K562 (cell line): Measurements from ENCODE around the gene WDR18. TPM values are rescaled to one million over a fixed set of nuclear protein-coding genes. Genes with fewer than 3 reads are reported as not detected.

Experiments used
- BACH1 ChIP-seq: fragments of 200-800 bp; sonication (Bioruptor generic); IDR thresholded peaks from 2 replicates; pipeline ENCODE4 v1.6.1; 2016; ENCODE audit warnings: missing genetic modification characterization, missing compliant biosample characterization
- CBFB ChIP-seq: sonication (generic); formaldehyde crosslinking; IDR thresholded peaks from 2 replicates; pipeline ENCODE4 v1.4.0; 2020; ENCODE audit warnings: mild to moderate bottlenecking, missing genetic modification reagents
- CREM ChIP-seq: IDR thresholded peaks from 2 replicates; pipeline ENCODE4 v1.6.1; 2014; ENCODE audit warnings: antibody characterized with exemption, low read depth
- EWSR1 ChIP-seq: fragments of 450-650 bp; IDR thresholded peaks from 2 replicates; pipeline ENCODE4 v1.6.1; 2018; ENCODE audit warnings: borderline replicate concordance, mild to moderate bottlenecking, low read depth, moderate library complexity; ENCODE audit not compliant: partially characterized antibody
- FOXJ2 ChIP-seq: fragments of 200-800 bp; sonication (Bioruptor generic); IDR thresholded peaks from 2 replicates; pipeline ENCODE4 v1.6.1; 2016; ENCODE audit warnings: missing genetic modification characterization, missing compliant biosample characterization
- FUS ChIP-seq: fragments of 200-400 bp; formaldehyde crosslinking; optimal IDR thresholded peaks from 2 replicates; pipeline ENCODE3; 2017; ENCODE audit warnings: low read depth, low read length
- HCFC1 ChIP-seq: IDR thresholded peaks from 2 replicates; pipeline ENCODE4 v1.6.1; 2012; ENCODE audit warnings: low read depth, low read length, improper control_type of control experiment
- HOXB6 ChIP-seq: fragments of 250-450 bp; sonication (Bioruptor Pico); IDR thresholded peaks from 2 replicates; pipeline ENCODE4 v1.5.1; 2022; ENCODE audit warnings: mild to moderate bottlenecking, borderline replicate concordance
- L3MBTL2 ChIP-seq: fragments of 450-650 bp; IDR thresholded peaks from 2 replicates; pipeline ENCODE4 v1.6.1; 2016; ENCODE audit warnings: mild to moderate bottlenecking, moderate library complexity
- NR1H2 ChIP-seq: sonication (generic); formaldehyde crosslinking; IDR thresholded peaks from 2 replicates; pipeline ENCODE4 v1.4.0; 2020; ENCODE audit warnings: mild to moderate bottlenecking, missing genetic modification reagents
- NR2C2 ChIP-seq, 2 experiments: fragments of 200-800 bp in 1 of 2; sonication (Bioruptor generic) in 1 of 2; sonication (generic) in 1 of 2; formaldehyde crosslinking in 1 of 2; IDR thresholded peaks; 2 replicates each; pipeline versions ENCODE4 v1.6.1 to v1.8.0; 2016 to 2022; ENCODE audit warnings: mild to moderate bottlenecking in 1 of 2, missing compliant biosample characterization in 1 of 2, missing genetic modification characterization in 1 of 2, missing genetic modification reagents in 1 of 2
- RBBP5 ChIP-seq: fragments of 200-600 bp; sonication (generic); IDR thresholded peaks from 2 replicates; pipeline ENCODE4 v1.6.1; 2012; ENCODE audit warnings: borderline replicate concordance, mild to moderate bottlenecking, low read length, control low read depth, inconsistent platforms; ENCODE audit not compliant: insufficient read depth, poor library complexity, severe bottlenecking
- RBFOX2 ChIP-seq: fragments of 200-400 bp; formaldehyde crosslinking; IDR thresholded peaks from 2 replicates; pipeline ENCODE4 v1.6.1; 2017; ENCODE audit warnings: low read depth, mild to moderate bottlenecking, low read length, moderate library complexity
- SMAD4 ChIP-seq: fragments of 250-450 bp; sonication (Bioruptor Pico); conservative IDR thresholded peaks from 2 replicates; pipeline ENCODE4 v1.8.0; 2021; ENCODE audit warnings: inconsistent platforms, mild to moderate bottlenecking, moderate library complexity
- SREBF2 ChIP-seq: sonication (generic); formaldehyde crosslinking; IDR thresholded peaks from 2 replicates; pipeline ENCODE4 v1.4.0; 2020; ENCODE audit warnings: mild to moderate bottlenecking, missing genetic modification reagents
- TAF1 ChIP-seq: IDR thresholded peaks from 2 replicates; pipeline ENCODE4 v1.6.1; 2011; ENCODE audit warnings: mild to moderate bottlenecking, low read length, moderate library complexity; ENCODE audit not compliant: insufficient read depth, control insufficient read depth, severe bottlenecking; ENCODE audit errors: extremely low read depth
- ZNF143 ChIP-seq: sonication (generic); formaldehyde crosslinking; IDR thresholded peaks from 2 replicates; pipeline ENCODE4 v1.9.0; 2022; ENCODE audit warnings: mild to moderate bottlenecking, missing genetic modification reagents
- ZNF707 ChIP-seq: fragments of 250-450 bp; sonication (Bioruptor Pico); conservative IDR thresholded peaks from 2 replicates; pipeline ENCODE4 v1.8.0; 2022; ENCODE audit warnings: inconsistent platforms, mild to moderate bottlenecking, moderate library complexity
- polyA plus RNA-seq, 8 experiments: library from polyadenylated mRNA; depleted of rRNA in 4 of 8; stranded (reverse) in 5 of 8; unstranded in 3 of 8; fragments of >200 nt; fragmentation: Nextera tagmentation in 2 of 8; fragmentation: Illumina TruSeq in 1 of 8; extraction: Ambion mirVana in 2 of 8; extraction: Trizol in 1 of 8; gene quantifications; 2 replicates each; pipeline versions ENCODE4 v1.2.1 to v1.2.3, GENCODE V29; 2011 to 2014; ENCODE audit warnings: inconsistent platforms in 1 of 8, missing spikeins in 1 of 8
- total RNA-seq, 7 experiments: library from RNA; depleted of rRNA in 6 of 7; stranded (reverse); fragments of >200 nt in 6 of 7; fragmentation: Illumina TruSeq in 2 of 7; extraction: Trizol in 2 of 7; gene quantifications; 2 replicates each; pipeline versions ENCODE4 v1.2.1 to v1.2.3, GENCODE V29; 2011 to 2021; ENCODE audit warnings: low replicate concordance in 1 of 7
- TF ChIP-seq, protein P1 (sequence below): sonication (generic); formaldehyde crosslinking; IDR thresholded peaks from 2 replicates; pipeline ENCODE4 v1.8.0; 2022; ENCODE audit warnings: missing genetic modification reagents, mild to moderate bottlenecking, borderline replicate concordance
- TF ChIP-seq, protein P2 (sequence below): IDR thresholded peaks from 3 replicates; pipeline ENCODE4 v1.6.1; 2011; ENCODE audit warnings: borderline replicate concordance, mild to moderate bottlenecking; ENCODE audit not compliant: insufficient read length, insufficient read depth
- TF ChIP-seq, protein P3 (sequence below): fragments of 250-450 bp; sonication (Bioruptor Pico); IDR thresholded peaks from 2 replicates; pipeline ENCODE4 v1.5.0; 2021
- TF ChIP-seq, protein P4 (sequence below): sonication (generic); formaldehyde crosslinking; IDR thresholded peaks from 2 replicates; pipeline ENCODE4 v1.8.0; 2023; ENCODE audit warnings: mild to moderate bottlenecking, missing genetic modification reagents

WDR18 gene
- total and polyA plus RNA-seq, 9 of the 15 experiments (the other 6 are each of a cell fraction or from before 2014, with no cell fraction given), result 0.65 to 181 (median 30.1) TPM

DNA sequence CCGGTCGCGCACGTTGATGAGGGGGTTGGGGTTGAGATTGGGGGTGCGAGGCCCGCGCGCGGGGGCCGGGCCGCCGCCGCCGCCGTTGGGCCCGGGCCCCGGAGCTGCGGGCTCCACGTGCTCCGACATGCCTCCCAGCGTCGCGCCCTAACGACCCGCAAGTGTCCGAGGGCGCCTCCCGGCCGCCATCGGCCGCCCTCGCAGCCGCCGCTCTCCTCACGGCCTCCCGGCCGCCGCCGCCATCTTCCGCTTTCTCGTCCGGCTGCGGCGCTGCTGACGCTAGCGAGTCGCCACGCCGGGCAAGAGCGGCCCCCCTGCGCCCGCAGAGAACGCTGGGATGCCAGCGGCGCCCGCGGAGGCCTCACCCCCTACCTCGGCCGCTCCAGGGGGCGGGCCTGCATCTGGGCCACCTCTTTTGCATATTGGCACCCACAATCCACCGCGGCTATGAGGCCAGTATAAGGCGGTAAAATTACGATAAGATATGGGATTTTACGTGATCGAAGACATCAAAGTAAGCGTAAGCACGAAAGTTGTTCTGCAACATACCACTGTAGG lies 36.8 kb downstream of the WDR18 start, which contains the start of gene TMEM259 (continued):
- TF ChIP-seq HOXB6 (CRISPR knock-in tag), result 0 out of 2 replicates have a peak, but pooled peaks have one; percentile 10
- TF ChIP-seq FOXJ2 (tag), result no peak
- no peak for TF ChIP-seq NR1H2 (CRISPR knock-in tag)
- peak; percentile 33; the same call in 1 of the 2 replicates for TF ChIP-seq SMAD4 (CRISPR knock-in tag)
- no peak for TF ChIP-seq SREBF2 (CRISPR knock-in tag)
- peak; percentile 77 for TF ChIP-seq HCFC1
- TF ChIP-seq RBFOX2, result peak; percentile 95
- TF ChIP-seq, protein P1, sequence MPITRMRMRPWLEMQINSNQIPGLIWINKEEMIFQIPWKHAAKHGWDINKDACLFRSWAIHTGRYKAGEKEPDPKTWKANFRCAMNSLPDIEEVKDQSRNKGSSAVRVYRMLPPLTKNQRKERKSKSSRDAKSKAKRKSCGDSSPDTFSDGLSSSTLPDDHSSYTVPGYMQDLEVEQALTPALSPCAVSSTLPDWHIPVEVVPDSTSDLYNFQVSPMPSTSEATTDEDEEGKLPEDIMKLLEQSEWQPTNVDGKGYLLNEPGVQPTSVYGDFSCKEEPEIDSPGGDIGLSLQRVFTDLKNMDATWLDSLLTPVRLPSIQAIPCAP, result no peak
- TF ChIP-seq CREM, result peak; percentile 80
- TF ChIP-seq, protein P2, sequence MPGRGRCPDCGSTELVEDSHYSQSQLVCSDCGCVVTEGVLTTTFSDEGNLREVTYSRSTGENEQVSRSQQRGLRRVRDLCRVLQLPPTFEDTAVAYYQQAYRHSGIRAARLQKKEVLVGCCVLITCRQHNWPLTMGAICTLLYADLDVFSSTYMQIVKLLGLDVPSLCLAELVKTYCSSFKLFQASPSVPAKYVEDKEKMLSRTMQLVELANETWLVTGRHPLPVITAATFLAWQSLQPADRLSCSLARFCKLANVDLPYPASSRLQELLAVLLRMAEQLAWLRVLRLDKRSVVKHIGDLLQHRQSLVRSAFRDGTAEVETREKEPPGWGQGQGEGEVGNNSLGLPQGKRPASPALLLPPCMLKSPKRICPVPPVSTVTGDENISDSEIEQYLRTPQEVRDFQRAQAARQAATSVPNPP, result no peak
- no peak for TF ChIP-seq NR2C2 (CRISPR knock-in tag; IDR thresholded peaks at IDR 0.05)
- TF ChIP-seq NR2C2 (tag; IDR thresholded peaks at IDR 0.05), result peak; percentile 95
- TF ChIP-seq TAF1, result peak; percentile 98
- no peak for TF ChIP-seq ZNF707 (CRISPR knock-in tag)
- TF ChIP-seq FUS, result peak; percentile 42
- TF ChIP-seq, protein P3, sequence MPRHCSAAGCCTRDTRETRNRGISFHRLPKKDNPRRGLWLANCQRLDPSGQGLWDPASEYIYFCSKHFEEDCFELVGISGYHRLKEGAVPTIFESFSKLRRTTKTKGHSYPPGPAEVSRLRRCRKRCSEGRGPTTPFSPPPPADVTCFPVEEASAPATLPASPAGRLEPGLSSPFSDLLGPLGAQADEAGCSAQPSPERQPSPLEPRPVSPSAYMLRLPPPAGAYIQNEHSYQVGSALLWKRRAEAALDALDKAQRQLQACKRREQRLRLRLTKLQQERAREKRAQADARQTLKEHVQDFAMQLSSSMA (CRISPR knock-in tag), result peak; percentile 75; the same call in 1 of the 2 replicates
- TF ChIP-seq BACH1 (tag), result no peak
- TF ChIP-seq, protein P4, sequence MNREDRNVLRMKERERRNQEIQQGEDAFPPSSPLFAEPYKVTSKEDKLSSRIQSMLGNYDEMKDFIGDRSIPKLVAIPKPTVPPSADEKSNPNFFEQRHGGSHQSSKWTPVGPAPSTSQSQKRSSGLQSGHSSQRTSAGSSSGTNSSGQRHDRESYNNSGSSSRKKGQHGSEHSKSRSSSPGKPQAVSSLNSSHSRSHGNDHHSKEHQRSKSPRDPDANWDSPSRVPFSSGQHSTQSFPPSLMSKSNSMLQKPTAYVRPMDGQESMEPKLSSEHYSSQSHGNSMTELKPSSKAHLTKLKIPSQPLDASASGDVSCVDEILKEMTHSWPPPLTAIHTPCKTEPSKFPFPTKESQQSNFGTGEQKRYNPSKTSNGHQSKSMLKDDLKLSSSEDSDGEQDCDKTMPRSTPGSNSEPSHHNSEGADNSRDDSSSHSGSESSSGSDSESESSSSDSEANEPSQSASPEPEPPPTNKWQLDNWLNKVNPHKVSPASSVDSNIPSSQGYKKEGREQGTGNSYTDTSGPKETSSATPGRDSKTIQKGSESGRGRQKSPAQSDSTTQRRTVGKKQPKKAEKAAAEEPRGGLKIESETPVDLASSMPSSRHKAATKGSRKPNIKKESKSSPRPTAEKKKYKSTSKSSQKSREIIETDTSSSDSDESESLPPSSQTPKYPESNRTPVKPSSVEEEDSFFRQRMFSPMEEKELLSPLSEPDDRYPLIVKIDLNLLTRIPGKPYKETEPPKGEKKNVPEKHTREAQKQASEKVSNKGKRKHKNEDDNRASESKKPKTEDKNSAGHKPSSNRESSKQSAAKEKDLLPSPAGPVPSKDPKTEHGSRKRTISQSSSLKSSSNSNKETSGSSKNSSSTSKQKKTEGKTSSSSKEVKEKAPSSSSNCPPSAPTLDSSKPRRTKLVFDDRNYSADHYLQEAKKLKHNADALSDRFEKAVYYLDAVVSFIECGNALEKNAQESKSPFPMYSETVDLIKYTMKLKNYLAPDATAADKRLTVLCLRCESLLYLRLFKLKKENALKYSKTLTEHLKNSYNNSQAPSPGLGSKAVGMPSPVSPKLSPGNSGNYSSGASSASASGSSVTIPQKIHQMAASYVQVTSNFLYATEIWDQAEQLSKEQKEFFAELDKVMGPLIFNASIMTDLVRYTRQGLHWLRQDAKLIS, result peak; percentile 11; the same call in 1 of the 2 replicates
- peak; percentile 49 for TF ChIP-seq L3MBTL2
- peak; percentile 84 for TF ChIP-seq RBBP5
- TF ChIP-seq ZNF143 (CRISPR knock-in tag), result peak; percentile 94
- peak; percentile 60; the same call in 1 of the 2 replicates for TF ChIP-seq CBFB (CRISPR knock-in tag)
- no peak for TF ChIP-seq EWSR1
